Right lobe of liver (tissue), 6 donors: ENCODE measurements around the gene CDK14. TPM values are rescaled to one million over a fixed set of nuclear protein-coding genes. Genes with fewer than 3 reads are reported as not detected.
"Not testable (repeated sequence)": the region's sequence is repeated elsewhere in the genome, so short reads cannot be mapped to it uniquely, and the experiment has no call there.

ENCODE experiments used
- ATAC-seq, 4 donors: fragments of 200-7000 bp; cut with Tn5 transposase; one replicate each; pipeline ENCODE4 v1.9.1; 2020; ENCODE audit warnings: mild to moderate bottlenecking in 4 of 4, moderate library complexity in 4 of 4
- DNase-seq, 3 donors: peaks; one replicate each; pipeline ENCODE4 v3.0.0-alpha.2; 2020
- H3K27ac ChIP-seq, 3 donors: fragments of 200-600 bp; one replicate each; pipeline ENCODE4 v1.8.0; 2022
- H3K27me3 ChIP-seq, 2 donors: fragments of 200-600 bp; one replicate each; pipeline ENCODE4 v1.8.0; 2022
- H3K36me3 ChIP-seq, 4 donors: fragments of 200-600 bp; sonication (generic) in 1 of 4; one replicate each; pipeline versions ENCODE4 v1.5.1 to v1.8.0; 2017 to 2022; ENCODE audit warnings: control low read depth in 1 of 4
- H3K4me1 ChIP-seq, 4 donors: fragments of 200-600 bp; sonication (generic) in 1 of 4; one replicate each; pipeline versions ENCODE4 v1.5.1 to v1.8.0; 2017 to 2022; ENCODE audit warnings: control low read depth in 1 of 4
- H3K4me3 ChIP-seq, 3 donors: fragments of 200-600 bp; one replicate each; pipeline ENCODE4 v1.8.0; 2022
- H3K9me3 ChIP-seq, 4 donors: fragments of 200-600 bp; sonication (generic) in 1 of 4; one replicate each; pipeline versions ENCODE4 v1.5.1 to v1.8.0; 2017 to 2022; ENCODE audit warnings: control low read depth in 1 of 4
- CTCF ChIP-seq, 4 donors: fragments of 200-600 bp in 3 of 4; fragments of 450-650 bp in 1 of 4; IDR thresholded peaks; one replicate each; pipeline versions ENCODE4 v1.5.1 to v1.8.0; 2016 to 2022; ENCODE audit warnings: antibody characterized with exemption in 4 of 4, mild to moderate bottlenecking in 2 of 4
- POLR2A ChIP-seq: fragments of 450-650 bp; IDR thresholded peaks from one replicate; pipeline ENCODE4 v1.6.1; 2017; ENCODE audit warnings: antibody characterized with exemption, mild to moderate bottlenecking
- WGBS: methylation state at CpG from one replicate; pipeline ENCODE4 v1.1.6; 2018; ENCODE audit warnings: low coverage, low lambda C conversion rate; ENCODE audit not compliant: insufficient coverage; ENCODE audit errors: missing lambda C conversion rate; 5-methylcytosine and 5-hydroxymethylcytosine counted together
- intact Hi-C, 2 donors: fragments of 100-400 bp; cut with DNase I; formaldehyde crosslinking; loops; one replicate each; pipeline versions ENCODE4 v1.11.2 to v1.14.1; 2022
- total RNA-seq, 6 experiments: library from RNA; depleted of rRNA in 2 of 6; stranded (reverse); fragments of >200 nt in 2 of 6; fragmentation: NEBNext Ultra II Directional in 3 of 6; extraction: Animal tissue kit (Norgen Biotek cat#: 25700) in 3 of 6; gene quantifications; one replicate each; pipeline versions ENCODE4 v1.1.0 to v1.2.4, GENCODE V29; 2016 to 2023
- donor health status: DM: no; HTN: yes; CAD: no.
- donor health status: DM: no; HTN: no; CAD: no.
- donor health status: DM: no; HTN: no; CAD: no.
- donor health status: DM: no; HTN: yes; CAD: no.
- donor health status: DM: no; HTN: yes; CAD: no.

CDK14 gene
- total RNA-seq, 6 experiments from 2014 or later: 12.6 to 28.7 (median 17.9) TPM

GRCh38 chr7:91168871-91169829 lies 573.0 kb downstream of the CDK14 start:
- no peaks in the 10 kb centered on the region for H3K4me1 ChIP-seq
- WGBS: 82% methylated on average over 10 of the region's 11 CpGs
- H3K27me3 ChIP-seq: no peaks in the 10 kb centered on the region
- H3K27ac ChIP-seq: no peak overlapping the region
- TF ChIP-seq POLR2A (no peak), CTCF (IDR thresholded peaks at IDR 0.05) (no peak)
- no peaks in the 10 kb centered on the region for H3K9me3 ChIP-seq
- no peaks in the 10 kb centered on the region for H3K36me3 ChIP-seq
- intact Hi-C loops: no loop called here
- no peak overlapping the region for H3K4me3 ChIP-seq
- ATAC-seq: no peak
- no peak for DNase-seq

- no peak for ATAC-seq
- no peak for DNase-seq
- intact Hi-C loops: no loop called here
- TF ChIP-seq POLR2A (no peak), CTCF (IDR thresholded peaks at IDR 0.05) (no peak)
- H3K9me3 ChIP-seq: no peaks in the 10 kb centered on the region
- H3K27ac ChIP-seq: no peak overlapping the region
- no peak overlapping the region for H3K4me3 ChIP-seq
- WGBS: 76% methylated on average over 5 of the region's 5 CpGs
- no peaks in the 10 kb centered on the region for H3K4me1 ChIP-seq
- no peaks in the 10 kb centered on the region for H3K27me3 ChIP-seq
- no peaks in the 10 kb centered on the region for H3K36me3 ChIP-seq
Measured at GRCh38 chr7:91169830-91170191, 573.7 kb downstream of the CDK14 start.

GRCh38 chr7:91173265-91173664 lies 577.1 kb downstream of the CDK14 start:
- DNase-seq, ATAC-seq, H3K4me3 ChIP-seq, H3K36me3 ChIP-seq, H3K27me3 ChIP-seq, H3K4me1 ChIP-seq, intact Hi-C loops, H3K27ac ChIP-seq, H3K9me3 ChIP-seq: not testable (repeated sequence)
- 88% methylated on average over 3 of the region's 11 CpGs for WGBS

- Histone ChIP-seq H3K27ac (no peak overlapping the region), H3K27me3 (no peaks in the 10 kb centered on the region), H3K36me3 (no peaks in the 10 kb centered on the region), H3K4me3 (no peak overlapping the region), H3K4me1 (no peaks in the 10 kb centered on the region), H3K9me3 (no peaks in the 10 kb centered on the region)
- intact Hi-C loops: no loop called here
- DNase-seq: no peak
- WGBS: 62% methylated on average over 1 of the region's 1 CpG
- ATAC-seq: peak in 1 of 4 donors; percentile 28
- TF ChIP-seq CTCF (IDR thresholded peaks at IDR 0.05) (no peak), POLR2A (no peak)
Measured at GRCh38 chr7:91180746-91181145, 584.6 kb downstream of the CDK14 start.

GRCh38 chr7:91181949-91182348 lies 585.8 kb downstream of the CDK14 start:
- Histone ChIP-seq H3K27me3 (no peaks in the 10 kb centered on the region), H3K4me3 (no peak overlapping the region), H3K27ac (no peak overlapping the region), H3K36me3 (no peaks in the 10 kb centered on the region), H3K9me3 (no peaks in the 10 kb centered on the region), H3K4me1 (no peaks in the 10 kb centered on the region)
- ATAC-seq (no peak), DNase-seq (no peak)
- intact Hi-C loops: no loop called here
- no peak for TF ChIP-seq CTCF (IDR thresholded peaks at IDR 0.05)
- no peak for TF ChIP-seq POLR2A
